SHP77 treated with DMSO at 0.1 percent for 48 hours (cell line): ENCODE measurements around the gene EMILIN2.
"Not testable (repeated sequence)": the region's sequence is repeated elsewhere in the genome, so short reads cannot be mapped to it uniquely, and the experiment has no call there.

Experiments used
- DNase-seq: peaks from one replicate; lab custom pipeline; 2025; lab: John Stamatoyannopoulos, UW

EMILIN2 gene

DNA sequence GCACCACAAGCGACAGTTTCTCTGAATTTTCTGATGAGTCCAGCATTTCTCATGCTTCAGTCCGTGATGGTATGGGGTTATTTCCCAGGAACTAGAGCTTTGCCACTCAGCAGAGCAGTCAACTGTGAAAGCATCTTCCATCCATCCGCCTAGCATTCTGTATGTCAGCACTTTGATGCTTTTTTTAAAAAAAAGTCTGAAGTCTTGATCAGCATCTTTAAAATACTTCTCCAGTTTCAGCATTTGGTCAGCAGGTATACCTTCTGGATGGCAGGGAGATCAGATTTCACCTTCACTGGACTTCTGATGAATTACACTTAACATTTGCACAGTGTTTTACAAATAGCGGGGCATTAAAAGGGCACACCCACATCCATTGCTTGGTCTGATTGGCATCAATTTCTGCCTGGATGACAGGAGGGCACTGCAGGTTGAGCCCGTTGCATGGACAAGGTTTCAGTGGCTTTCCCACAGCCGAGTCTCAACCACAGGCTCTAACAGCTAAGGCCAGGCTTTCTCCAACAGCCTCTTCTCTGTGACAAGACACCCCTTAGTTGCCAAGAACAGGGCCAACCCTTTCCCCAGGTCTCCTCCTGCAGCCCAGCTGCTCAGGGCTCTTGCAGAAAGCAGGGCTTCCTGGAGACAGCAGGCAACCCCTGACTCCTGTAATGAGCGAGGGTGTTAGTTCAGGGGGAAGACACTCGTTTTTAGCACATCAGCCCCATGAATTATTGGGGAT lies 54.0 kb downstream of the EMILIN2 start:
- DNase-seq, result no peak

DNA sequence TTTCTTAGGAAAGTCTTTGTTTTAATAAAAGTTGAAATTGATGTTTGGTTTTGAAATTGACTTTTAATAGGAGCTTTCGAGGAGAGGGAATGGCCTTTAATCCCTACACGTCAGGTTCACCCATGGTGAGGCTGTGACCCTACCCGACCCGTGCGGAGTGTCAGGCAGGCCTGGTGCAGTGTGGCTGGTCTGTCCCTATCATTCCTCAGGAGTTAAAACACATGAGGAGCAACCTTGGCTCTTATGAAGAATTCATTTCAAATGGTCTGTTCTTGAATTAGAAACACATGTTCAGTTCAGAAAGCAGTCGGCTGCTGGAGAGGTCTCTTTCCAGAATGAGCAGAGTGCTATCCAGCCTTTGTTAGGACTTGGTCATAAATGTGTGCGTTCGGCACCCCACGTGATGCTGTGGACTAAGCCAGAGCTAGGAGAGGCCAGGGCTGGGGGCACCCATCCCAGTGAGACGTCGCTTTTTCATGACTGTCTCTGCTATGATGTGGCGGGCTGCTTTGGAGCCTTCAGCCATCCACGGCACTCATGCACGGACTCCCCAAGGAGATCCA lies 54.7 kb downstream of the EMILIN2 start:
- no peak for DNase-seq

GRCh38 chr18:2902327-2902726 lies 55.5 kb downstream of the EMILIN2 start:
- no peak for DNase-seq

- no peak for DNase-seq
These were observed 56.2 kb downstream of the EMILIN2 start for GRCh38 chr18:2903006-2903405.

- DNase-seq, result no peak
These were observed 59.3 kb downstream of the EMILIN2 start for GRCh38 chr18:2905854-2906703.

- no peak for DNase-seq
These were observed 60.1 kb downstream of the EMILIN2 start for GRCh38 chr18:2906704-2907549.

DNA sequence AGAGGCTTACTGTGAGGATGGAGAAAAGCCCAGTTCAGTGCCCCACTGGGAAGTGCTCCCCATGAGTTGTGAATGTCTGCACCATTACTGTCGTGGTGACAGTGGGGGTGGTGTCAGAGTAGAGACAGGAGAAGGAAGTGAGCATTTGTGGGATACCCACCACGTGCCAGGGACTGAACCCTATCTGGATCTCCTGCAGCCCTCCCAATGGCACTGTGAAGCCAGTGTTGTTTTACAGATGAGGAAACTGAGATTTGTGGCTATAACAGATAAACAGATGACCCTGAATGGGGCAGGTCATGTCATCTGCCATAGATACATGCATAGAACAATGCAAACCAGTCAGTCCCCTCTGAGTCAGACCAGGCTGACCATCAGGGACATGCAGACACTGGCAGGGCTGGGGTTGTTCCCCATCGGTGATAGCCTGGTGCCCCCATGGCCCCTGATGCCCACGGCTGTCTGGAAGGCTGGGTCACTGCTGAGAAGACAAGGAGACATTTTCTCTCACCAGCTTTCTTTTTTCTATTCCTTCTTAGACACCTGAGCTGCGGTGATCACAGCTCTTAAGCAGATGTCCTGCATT lies 60.8 kb downstream of the EMILIN2 start:
- DNase-seq, result no peak

GRCh38 chr18:2908166-2908945 lies 61.5 kb downstream of the EMILIN2 start:
- DNase-seq, result no peak

GRCh38 chr18:2908946-2909335 lies 62.1 kb downstream of the EMILIN2 start:
- no peak for DNase-seq

DNA sequence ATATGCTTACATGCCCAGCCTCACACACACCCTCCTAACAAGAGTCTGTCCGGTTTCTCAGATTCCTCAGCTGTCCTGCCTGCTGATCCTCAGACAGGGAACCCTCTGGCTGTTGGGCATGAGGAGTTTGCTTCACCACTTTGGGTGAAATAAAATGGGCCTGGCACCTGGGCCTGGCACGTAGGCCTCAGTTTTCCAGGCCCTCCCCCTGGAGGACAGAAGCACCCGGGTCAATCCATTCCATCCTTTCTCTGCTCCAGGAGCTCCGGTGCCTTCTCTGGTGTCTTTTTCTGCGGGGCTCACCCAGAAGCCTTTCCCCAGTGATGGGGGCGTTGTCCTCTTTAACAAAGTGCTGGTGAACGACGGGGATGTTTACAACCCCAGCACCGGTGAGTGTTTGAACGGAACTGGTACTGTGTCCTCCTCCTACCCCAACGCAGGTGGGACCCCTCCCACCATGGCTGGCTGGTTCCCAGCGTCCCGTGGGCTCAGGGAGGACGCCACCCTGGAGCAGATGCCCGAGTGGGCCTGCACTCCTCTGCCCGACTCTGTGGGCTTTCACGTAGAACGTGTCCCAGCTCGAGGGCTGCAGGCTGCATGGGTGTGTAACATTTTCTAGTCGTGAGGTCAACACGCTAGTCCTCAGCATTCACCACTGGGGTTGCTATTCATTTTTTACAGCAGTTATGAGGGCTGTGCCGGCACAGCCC lies 62.8 kb downstream of the EMILIN2 start:
- no peak for DNase-seq

GRCh38 chr18:2910261-2910660 lies 63.5 kb downstream of the EMILIN2 start:
- DNase-seq, result no peak

- DNase-seq, result no peak
These were observed 64.1 kb downstream of the EMILIN2 start for GRCh38 chr18:2910751-2911425.

DNA sequence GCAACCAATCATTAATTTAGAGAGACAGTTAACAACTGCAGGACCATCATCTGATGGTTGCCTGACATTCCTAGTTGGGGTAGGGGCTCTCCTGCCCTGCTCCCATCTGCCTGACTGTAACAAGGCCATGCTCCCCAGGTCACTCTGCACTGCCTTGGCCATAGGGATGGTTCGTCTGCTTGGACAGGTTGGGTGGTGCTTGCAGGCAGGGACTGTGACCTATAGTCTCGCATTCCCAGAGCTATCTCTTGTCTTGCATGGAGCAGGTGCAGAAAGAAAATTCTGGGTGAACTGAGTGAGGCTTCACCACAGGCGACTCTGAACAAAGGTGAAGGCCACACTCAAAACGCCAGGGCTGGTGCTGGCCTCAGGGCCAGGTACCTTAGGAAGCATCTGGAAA lies 64.7 kb downstream of the EMILIN2 start:
- no peak for DNase-seq

DNA sequence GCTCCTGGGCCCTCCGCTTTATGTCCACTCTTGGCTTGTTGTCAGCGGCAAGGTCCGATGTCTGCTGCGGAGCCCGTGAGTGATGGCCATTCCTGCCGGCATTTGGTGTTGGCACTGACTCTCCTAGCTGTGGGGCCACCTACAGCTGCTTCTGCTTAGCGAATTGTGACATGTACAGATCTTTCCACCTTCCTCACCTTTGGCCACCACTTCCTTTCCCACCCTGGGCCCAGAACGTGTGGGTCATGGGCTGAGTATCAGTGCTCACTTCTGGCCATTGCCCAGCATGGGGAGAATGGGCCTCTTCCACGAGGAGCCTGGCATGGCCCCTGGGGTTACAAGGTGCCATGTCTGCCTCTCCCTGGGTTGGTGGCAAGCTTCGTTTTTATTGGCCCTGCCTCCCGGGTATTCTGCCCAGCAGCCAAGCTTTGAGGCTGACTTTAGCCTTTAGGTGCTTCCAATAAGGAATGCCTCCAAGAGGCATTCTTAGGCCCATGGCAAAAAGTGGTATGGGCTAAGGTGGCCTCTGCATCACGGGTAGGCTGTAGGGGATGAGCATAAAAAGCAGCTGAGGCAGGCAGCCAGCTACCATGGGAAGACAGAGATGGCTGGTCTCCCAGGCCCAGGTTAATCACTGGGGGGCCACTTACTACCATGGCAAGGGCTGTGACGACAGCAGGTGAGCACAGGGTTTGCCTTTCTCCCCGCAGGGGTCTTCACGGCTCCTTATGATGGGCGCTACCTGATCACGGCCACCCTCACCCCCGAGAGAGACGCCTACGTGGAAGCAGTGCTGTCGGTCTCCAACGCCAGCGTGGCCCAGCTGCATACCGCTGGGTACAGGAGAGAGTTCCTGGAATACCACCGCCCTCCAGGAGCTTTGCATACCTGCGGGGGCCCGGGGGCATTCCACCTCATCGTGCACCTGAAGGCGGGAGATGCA lies 65.8 kb downstream of the EMILIN2 start:
- no peak for DNase-seq

- no peak for DNase-seq
These were observed 66.7 kb downstream of the EMILIN2 start for GRCh38 chr18:2913398-2914005.

- DNase-seq, result no peak
These were observed 67.5 kb downstream of the EMILIN2 start for GRCh38 chr18:2914185-2914880.

DNA sequence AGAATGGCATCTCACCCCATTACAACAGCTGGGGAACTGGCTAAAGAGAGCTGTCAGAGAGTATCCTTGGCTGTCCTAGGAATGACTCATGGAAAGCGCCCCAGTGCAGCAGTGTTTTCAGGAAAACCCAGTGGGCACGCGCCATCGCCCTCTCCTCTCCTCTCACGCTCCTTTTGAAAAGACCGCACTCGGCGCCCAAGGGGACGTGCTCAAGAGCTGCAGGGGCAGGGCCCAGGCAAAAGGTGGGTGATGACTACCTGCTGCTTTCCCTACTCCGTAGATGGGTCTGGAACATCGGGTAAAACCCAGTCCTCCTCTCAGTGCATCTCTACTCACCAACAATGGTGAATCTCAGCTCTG lies 68.1 kb downstream of the EMILIN2 start:
- DNase-seq, result no peak

DNA sequence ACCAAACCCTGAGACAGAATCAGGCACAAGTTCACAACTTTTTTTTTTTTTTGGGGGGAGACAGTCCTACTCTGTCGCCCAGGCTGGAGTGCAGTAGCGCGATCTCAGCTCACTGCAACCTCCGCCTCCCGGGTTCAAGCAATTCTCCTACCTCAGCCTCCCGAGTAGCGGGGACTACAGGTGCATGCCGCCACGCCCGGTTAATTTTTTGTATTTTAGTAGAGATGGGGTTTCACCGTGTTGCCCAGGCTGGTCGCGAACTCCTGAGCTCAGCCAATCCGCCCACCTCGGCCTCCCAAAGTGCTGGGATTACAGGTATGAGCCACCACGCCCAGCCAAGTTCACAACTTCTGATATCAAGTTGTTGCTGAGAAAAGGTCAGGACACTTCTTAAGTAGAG lies 68.7 kb downstream of the EMILIN2 start:
- not testable (repeated sequence) for DNase-seq
